NCI-H345 (cell line): ENCODE results near the gene BANP.
"Not testable (repeated sequence)": the region's sequence is repeated elsewhere in the genome, so short reads cannot be mapped to it uniquely, and the experiment has no call there.

Experiments
- DNase-seq: peaks from one replicate; lab custom pipeline; 2025; lab: John Stamatoyannopoulos, UW

Gene BANP

DNA sequence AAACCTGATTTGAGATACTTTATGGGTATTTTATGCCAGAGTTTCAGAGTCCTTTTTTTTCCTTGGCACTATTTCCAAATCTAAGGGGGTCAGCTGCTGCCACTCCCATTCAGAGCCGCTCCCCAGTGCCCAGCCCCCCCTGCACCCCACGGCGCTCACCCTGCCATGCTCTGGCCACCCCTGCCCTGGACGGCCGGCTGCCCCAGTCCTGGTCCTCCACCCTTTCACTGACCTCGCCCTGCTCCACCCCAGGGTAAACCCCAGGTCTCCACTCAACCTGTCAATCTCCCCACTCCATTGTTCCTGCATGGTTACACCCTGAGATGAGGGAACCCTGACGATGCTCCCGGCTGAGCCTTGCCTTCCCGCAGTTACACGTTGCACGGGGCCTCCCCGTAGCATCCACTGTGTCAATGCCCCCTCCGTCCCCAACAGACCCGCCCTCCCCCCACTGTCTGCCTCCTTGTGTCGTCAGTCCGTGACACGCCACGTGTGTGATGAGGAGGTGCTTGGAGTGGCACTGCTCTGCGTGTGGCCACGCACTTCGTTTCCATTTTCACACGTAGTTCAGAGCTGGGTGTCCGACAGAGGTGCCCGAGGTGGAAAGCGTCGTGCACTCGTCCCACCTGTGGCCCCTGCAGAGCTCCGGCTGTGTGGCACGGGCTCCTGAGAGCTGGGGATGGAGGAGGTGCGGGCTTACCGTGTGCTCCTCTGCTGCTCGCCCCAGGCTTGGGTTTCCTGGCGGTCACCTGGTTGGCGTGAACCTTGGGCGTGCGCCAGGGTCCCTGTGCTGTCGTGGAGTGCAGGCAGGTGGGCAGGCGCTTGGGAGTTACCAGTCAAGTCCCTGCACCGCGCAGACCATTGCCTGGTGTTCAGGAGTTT lies 116.5 kb downstream of the BANP start:
- no peak for DNase-seq

DNA sequence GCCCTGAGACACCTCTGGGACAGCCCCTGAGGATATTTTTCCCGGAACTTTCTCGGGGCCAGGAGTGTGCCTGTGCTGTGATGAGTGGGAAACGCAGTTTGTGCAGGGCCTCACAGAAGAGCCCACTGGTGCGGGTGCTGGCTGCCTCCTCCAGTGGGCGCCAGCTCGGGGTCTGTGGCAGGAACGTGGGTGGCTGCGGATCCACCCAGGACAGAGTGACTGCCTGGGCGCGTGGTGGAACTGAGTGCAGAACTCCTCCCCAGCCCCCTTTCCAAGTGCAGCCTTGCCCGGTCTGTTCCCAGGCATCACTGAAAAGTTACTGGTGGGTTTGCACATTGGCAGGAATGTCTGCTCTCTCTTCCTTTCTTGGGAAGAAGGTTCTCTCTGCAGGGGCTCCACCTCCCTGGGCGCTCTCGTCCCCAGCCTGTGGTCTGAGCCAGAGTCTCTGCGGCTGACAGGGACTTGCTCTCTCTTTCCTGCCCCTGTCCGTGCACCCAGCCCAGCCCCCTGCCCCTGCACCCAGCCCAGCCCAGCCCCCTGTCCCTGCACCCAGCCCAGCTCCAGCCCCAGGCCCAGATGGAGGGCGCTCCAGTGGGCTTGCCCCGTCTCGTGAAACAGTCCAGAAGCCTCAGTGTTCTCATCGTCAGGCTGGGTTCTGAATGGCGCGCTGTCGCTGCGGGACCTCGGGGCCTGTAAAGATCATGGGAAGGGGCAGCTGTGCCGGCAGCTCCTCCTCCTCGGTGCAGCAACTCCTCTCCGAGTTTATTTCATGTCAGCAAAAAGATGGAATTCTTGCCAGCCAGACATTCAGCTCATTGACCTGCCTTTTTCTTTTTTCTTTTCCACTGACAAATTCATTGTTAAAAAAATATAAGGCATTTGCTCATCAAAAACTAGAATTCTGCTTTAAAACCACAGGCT lies 117.5 kb downstream of the BANP start:
- DNase-seq = no peak

DNA sequence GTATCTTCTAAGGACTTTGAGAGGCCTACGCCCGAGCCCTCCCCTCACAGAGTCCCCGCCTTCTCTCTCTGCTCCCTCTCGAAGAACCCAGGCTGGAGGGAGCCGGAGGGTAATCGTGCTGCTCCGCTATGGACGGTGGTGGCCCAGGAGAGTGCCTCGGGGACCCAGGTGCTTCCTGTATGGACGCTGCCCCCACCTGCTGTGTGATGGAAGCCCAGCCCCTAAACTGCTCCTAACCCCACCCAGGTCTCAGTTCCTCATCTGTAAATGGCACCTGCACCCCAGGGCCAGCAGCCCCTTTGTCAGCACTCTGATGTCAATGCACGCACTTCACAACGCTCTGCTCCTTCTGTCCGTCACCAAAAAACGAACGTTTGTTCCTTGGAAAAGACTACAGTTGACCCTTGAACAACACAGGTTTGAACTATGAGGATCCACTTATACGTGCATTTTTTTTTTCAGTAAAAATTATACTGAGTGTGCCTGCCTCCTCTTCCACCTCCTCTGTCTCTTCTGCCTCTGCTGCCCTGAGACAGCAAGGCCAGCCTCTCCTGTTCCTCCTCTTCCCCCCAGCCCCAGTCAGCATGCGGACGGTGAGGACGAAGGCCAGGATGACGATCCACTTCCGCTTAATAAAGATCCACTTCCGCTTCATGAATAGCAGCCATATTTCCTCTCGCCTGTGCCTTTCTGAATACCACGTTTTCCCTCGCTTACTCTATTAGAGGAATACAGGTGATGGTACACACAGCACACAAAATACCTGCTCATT lies 118.3 kb downstream of the BANP start:
- DNase-seq = no peak

DNA sequence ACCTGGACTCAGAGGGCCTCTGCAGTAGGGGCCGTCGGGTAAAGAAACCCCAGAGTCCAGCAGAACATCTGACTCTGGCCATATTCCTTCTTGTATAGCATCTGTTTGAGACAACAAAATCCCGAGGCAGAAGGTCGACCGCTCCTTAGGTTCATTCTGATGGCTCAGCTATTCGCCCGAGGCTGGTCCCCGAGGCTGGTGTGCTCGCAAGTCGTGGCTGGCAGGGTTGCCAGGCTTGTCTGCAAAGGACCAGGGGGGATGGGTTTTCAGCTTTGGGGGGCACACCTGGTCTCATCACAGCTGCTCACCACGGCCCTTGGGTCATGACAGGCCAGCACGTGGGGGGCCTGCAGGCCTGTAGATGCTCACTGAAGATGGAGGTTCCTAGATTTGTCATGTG lies 119.1 kb downstream of the BANP start:
- no peak for DNase-seq

DNA sequence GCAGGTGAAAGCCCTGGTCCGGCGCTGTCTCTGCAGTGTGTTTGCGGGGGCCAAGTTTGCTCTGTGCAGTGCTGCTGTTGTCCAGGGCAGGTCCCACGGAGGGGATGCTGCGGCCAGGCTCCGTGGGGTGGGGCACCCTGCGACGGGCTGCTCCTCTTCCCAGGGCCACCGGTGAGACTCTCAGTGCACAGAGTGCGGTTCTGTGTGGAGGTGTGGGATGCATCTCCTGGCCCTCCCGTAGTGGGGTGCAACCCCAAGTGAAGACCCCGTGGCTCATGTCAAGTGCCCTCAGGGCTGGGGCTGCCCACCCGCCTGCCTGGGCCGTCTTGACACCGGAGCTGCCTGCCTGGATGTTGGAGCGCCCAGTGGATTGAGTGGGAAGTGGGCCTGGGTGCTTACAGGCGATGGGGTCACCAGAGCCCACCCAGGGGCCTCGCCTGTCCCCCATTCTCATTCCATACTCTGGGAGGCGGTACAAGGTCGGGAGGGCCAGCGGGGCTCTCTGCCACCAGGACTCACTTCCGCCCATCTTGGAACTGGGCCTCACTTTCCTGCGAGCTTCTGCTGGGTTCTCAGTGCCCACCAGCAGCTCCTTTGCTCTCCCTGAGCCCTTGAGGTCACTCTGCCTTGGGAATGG lies 119.9 kb downstream of the BANP start:
- DNase-seq = no peak

DNA sequence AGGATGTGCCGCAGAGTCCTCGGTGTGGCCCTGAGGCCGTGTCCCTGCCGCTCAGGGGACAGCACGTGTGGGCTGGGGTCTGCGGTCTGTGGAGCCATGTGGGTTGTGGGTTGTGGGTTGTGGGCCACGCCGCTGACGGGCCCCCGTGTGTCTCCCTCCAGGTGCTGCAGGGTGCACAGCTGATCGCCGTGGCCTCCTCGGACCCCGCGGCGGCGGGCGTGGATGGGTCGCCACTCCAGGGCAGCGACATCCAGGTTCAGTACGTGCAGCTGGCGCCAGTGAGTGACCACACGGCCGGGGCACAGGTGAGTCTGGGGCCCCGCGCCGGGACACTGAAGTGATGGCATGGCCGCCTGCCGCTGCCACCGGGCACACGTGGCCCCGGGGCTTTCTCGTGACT lies 120.7 kb downstream of the BANP start:
- DNase-seq = no peak

DNA sequence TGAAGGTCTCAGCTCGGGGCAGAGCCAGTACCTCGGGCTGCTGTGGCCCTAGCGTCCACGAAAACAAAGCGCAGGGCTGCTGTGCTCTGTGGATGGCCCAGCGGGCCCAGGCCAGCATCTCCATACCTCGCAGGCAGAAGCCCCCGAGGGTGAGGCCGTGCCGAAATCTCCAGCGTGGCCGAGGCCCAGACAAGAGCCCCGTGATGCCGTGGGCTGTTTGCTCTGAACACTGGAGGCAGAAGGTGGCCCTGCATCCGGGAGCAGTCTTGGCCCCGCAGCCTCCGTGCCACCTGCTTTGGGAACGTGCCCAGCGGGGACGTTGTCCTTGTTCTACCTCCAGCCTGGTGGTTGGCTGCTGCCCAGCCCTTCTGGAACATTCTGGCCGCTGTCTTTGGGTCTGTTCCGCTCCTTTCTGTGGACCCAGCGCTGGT lies 121.4 kb downstream of the BANP start:
- DNase-seq = no peak

DNA sequence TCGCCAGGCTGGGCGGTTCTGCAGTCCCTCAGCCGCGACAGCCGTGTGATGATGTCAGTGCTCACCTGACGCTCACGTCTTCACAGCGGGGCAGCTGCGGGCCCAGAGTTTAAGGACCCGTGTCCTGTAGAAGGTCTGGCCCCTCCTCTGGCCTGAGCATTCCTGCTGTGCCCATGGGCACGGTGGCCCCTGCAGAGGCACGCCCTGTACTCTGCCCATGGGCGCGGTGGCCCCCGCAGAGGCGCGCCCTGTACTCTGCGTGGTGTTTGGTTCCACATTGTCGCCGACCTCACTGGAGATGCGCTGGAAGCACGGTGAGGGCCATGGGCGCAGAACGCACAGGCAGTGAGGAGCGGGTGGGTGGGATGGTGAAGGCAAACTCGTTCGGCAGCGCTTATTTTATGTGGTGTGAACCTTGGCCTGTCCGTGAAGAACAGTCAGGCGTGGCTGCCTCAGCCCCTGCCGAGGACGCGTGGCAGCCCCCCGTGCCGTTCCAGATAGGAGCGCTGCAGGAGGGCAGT lies 122.0 kb downstream of the BANP start:
- DNase-seq = no peak

DNA sequence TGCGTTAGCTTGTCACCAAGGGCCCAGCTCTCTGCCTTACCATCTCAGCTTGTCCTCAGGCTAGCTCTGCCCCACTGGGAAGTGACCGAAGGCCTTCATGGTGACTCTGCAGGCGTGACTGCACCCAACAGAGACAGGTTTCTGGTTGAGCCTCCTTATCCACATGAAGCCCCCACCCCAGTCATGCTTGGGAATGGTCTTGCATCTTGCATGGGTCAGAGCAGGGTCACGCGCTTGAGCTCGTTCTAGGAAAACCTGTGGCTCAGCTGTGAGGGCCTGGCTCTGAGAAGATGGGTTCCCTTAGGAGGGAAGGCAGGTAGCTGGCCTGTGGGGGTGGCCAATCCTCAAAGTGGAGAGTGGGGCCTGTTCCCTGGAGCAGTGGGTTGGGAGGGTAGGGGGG lies 122.8 kb downstream of the BANP start:
- DNase-seq = no peak

DNA sequence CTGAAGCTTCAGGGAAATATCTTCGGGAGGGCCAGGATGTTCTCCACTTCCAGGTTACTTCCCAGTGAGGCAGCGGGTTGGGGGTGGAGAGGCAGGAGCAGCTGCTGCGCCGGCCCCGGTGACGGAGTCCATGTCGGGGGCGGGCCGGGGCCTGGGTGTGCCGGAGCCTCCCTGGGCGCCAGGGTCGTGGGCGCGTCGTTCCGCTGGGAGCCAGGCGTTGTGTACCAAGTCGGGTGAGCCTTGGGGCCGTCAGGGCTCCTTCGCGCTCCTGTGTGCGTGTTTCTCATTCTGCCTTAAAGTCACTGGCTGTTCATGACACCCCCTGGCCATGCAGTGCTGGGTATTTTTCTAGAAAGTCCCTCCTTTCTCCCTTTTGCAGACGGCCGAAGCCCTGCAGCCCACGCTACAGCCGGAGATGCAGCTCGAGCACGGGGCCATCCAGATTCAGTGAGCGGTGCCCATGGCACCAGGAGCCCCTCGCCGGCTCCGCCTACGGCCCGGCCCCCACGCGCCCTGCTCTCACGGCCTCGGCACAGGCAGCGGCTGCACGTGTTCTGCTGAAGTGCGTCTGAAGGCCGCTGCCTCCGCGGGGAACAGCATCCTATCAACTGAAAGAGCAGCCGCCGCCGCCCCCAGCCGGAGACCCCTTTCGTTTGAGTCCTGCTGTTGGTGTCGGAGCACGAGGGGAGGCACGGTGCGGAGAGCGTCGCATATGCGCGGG lies 125.1 kb downstream of the BANP start:
- DNase-seq = no peak

DNA sequence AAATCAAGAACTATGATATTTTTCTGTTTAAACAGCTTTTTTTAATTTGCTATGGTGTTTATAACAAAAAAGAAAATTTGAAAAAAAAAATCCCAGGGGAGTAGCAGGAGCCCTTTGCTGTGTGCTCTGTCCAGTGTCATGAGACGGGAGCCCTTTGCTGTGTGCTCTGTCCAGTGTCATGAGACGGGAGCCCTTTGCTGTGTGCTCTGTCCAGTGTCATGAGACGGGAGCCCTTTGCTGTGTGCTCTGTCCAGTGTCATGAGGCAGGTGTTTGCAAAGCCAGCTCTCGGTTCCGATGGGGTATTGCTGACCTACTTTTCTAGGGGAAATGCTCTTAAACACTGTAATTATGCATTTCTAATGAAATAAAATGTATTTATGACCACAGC lies 125.7 kb downstream of the BANP start:
- DNase-seq = not testable (repeated sequence)

DNA sequence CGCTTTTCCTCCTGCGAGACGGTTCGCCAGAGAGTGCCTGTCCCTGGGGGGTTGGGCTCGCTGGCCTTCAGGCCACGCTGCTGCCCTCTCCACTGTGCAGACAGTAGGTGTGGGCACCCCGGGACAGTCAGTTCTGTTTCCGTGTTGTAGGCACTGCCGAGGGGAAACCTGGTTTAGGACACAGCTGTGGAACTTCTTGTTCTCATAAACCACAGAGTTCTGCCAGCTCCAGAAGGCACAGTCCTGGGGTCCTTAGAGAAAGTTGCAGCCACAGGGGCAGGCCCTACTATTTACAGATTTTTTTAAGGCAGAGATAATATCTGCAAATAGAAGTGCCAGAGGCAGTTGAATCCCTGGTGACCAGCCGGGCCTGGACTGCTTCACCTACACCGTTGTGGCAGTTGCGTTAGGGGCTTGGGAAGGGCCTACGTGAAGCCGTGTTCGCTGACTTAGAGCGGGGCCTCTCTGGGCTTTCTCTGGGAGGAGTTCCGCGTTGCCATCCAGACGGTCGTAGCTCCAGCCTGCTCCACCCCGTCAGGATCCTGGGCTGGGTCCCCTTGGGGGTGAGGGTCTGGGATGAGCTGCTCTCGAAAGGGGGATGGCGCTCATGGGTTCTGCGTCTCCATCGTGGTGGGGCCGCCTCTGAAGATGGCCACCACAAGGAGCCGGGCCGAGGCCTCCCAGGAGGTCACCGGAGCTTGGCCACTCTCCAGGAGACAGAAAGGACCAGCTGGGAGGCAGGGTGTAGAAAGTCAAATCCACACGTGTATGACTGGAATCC lies 126.3 kb downstream of the BANP start:
- no peak for DNase-seq

DNA sequence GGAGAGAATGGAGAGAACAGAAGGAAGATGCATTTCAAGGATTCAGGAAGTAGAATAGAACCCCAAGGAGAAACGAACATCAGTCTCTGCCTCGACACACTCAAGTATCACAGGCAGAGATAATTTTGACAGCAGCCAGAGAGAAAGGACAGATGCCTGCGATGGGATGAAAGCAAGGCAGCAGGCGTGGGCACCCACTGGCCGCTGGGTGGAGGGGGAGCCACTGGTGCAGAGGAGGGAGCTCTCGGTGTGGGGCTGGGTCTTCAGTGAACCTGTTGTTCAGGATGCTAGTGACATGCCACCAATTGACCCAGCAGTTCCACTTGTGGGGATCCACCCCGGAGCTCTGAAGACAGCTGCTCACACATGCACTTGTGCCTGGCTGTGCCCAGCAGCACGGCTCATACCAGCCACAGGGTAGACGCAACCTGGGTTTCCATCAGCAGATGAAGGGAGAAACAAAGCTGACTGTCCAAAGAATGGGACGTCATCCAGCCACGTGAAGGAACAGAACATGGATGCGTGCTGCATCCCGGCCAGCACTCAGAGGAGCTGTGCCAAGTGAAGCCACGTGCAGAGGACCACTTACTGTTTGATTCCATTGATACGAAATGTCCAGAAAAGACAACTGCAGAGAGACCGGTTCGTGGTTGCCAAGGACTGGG lies 127.0 kb downstream of the BANP start:
- DNase-seq = no peak

DNA sequence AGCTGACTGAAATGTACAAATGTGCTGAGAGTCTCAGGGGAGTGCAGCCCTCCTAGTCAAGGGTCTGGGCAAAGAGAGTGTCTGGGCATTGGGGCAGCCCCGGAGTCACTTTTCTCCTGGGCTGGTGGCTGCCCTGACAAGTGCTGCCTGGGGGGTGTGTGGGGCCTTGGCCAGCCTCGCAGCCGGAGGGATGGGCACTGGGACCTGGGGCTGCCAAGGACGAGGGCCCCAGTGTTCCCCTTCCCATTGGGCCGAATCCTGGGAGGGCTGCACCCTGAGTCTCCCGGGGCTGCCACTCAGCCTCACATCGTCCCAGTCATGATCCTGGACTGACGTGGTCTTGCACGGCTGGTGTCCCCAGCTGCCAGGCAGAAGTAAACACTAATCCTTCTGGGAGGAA lies 132.3 kb downstream of the BANP start:
- no peak for DNase-seq

DNA sequence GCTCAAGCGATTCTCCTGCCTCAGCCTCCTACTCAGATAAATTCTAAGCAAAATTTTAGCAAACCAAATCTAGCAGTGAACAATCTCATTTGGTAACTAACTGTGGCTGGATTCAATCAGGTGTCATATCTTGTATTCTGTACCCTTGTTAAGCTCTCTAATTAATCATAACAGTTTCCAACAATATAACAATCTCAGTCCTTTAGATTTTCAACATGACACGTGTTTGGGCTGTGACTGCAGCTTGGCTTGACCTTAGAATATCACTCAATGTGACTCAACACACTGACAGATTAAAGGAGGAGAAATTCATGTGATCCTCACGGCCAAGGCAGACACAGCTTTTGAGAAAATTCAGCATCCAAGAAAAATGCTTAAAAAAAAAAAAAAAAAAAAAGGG lies 133.6 kb downstream of the BANP start:
- no peak for DNase-seq

DNA sequence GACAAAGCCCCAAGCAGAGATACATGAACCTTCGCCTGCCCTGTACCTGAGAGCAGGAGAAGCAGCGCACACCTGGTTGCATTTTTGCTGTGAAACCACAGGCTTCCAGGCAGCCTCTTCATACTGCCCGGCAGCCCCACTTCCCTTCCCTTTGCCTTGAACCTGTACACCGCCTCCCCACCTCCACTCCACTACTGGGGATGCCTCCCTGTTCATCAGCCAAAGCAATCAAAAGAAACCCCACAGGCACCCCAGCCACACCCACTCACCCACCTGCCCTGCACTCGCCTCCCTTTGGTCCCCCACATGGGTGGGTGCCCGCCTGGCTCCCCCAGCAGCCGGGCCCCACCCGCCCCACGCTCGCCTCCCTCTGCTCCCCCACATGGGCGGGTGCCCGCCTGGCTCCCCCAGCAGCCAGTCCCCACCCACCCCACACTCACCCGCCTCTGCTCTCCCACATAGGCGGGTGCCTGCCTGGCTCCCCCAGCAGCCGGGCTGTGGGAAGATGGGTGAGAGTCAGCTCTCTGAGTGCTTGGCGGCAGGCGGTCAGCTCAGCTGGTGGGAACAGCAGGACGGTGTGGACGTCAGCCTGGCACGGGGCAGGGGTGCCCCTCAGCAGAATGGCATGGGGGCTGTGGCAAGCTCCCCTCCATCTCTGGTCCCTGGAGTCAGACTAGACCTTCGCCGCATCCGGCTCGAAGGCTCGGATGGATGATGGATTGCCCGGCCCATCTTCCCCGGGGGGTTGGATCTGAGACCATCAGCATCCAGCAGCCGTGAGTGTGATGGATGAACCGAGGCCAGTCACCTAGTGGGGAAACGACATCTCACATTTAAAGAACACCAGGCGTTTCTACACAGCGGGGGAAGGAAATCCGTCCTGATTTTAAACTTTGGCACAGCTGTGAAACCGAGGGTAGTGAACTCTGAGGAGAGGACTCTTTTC lies 135.6 kb downstream of the BANP start:
- DNase-seq = no peak

DNA sequence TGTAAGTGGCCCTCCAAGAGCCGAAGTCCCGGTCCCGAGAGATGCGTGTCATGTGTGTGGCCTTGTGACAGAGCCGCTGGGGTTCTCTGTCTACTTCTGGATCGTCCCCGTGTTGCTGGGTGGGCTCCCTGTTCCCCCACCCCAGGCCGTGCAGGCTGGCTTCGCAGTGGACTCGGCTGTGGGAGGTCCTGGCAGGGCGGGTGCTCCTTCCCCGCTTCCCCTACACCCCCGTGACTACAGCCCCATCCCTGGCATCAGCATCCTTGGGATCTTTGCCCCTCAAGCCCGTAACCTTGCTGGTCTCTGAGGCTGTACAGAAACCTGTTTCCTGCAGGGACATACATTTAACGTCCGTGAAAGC lies 136.3 kb downstream of the BANP start:
- DNase-seq = no peak

DNA sequence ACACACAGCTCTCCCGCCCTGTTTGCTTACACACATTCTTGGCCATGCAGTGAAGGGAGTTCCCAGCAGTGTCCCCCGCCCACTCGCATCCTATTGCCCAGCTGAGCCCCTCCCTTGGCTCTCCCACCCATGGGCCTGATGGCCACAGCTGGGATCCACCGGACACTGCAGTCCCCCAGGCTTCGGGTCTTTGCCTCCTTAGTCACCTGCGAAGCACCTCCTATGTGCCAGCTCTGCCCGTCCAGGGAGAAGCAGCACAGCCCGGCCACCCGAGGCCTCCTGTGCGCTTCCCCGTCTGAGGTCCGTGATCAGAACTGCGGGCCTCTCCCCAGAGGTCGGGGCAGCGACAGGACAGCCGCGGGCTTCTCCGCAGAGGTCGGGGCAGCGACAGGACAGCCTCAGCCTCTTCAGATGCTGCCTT lies 136.9 kb downstream of the BANP start:
- DNase-seq = no peak
